B cell (primary cell): ENCODE data around the gene MORC1.

Experiments used
- EZH2 ChIP-seq: IDR thresholded peaks from 2 replicates; pipeline ENCODE4 v1.6.1; 2012; ENCODE audit warnings: borderline replicate concordance, low read depth, mild to moderate bottlenecking, moderate library complexity, low read length; ENCODE audit not compliant: insufficient read depth, poor library complexity, severe bottlenecking
- TF ChIP-seq, protein P1 (sequence below): fragments of 200-600 bp; IDR thresholded peaks from one replicate; pipeline ENCODE4 v1.8.0; 2022; ENCODE audit warnings: antibody characterized with exemption, mild to moderate bottlenecking

DNA sequence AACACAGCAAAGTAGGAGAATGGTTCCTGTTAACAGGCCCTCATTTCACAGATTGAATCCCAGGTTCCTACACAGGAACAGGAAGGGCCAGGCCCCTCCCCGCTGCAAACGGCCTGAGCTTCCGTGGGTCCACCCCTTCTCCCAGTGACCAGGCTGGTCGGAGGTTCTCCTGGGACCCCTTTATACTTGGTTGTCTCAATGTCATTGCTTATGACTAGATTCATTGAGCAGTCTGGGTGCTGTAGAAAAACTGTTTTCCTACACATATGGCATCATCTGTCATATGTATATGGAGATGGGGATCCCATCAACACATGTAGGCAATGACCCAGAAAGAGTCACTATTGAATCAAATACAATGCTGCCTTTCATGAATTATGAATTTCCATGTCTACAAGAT is 22.4 kb upstream of the MORC1 start:
- TF ChIP-seq, protein P1, sequence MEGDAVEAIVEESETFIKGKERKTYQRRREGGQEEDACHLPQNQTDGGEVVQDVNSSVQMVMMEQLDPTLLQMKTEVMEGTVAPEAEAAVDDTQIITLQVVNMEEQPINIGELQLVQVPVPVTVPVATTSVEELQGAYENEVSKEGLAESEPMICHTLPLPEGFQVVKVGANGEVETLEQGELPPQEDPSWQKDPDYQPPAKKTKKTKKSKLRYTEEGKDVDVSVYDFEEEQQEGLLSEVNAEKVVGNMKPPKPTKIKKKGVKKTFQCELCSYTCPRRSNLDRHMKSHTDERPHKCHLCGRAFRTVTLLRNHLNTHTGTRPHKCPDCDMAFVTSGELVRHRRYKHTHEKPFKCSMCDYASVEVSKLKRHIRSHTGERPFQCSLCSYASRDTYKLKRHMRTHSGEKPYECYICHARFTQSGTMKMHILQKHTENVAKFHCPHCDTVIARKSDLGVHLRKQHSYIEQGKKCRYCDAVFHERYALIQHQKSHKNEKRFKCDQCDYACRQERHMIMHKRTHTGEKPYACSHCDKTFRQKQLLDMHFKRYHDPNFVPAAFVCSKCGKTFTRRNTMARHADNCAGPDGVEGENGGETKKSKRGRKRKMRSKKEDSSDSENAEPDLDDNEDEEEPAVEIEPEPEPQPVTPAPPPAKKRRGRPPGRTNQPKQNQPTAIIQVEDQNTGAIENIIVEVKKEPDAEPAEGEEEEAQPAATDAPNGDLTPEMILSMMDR, result no peak
- TF ChIP-seq EZH2, result no peak
